Neuron (in vitro differentiated cells): ENCODE measurements around the gene U2AF1L4.
"Not testable (repeated sequence)": the region's sequence is repeated elsewhere in the genome, so short reads cannot be mapped to it uniquely, and the experiment has no call there.

Experiments used
- H2AFZ ChIP-seq: one replicate; pipeline ENCODE4 v1.6.1; 2013; ENCODE audit warnings: low read depth, mild to moderate bottlenecking, inconsistent platforms, low read length, moderate library complexity
- H3K27me3 ChIP-seq: one replicate; pipeline ENCODE4 v1.6.1; 2013; ENCODE audit warnings: low read length; ENCODE audit not compliant: insufficient read depth
- H3K36me3 ChIP-seq: one replicate; pipeline ENCODE4 v1.6.1; 2013; ENCODE audit warnings: low read length; ENCODE audit not compliant: insufficient read depth
- H3K4me1 ChIP-seq: one replicate; pipeline ENCODE4 v1.6.1; 2013; ENCODE audit warnings: low read length; ENCODE audit not compliant: insufficient read depth
- H3K4me3 ChIP-seq: 2 replicates; pipeline ENCODE4 v1.5.1; 2013; ENCODE audit warnings: mild to moderate bottlenecking, low read length, moderate library complexity
- H3K9me3 ChIP-seq: one replicate; pipeline ENCODE4 v1.6.1; 2013; ENCODE audit warnings: low read length

The U2AF1L4 gene

GRCh38 chr19:35775298-35776101 lies 30.3 kb upstream of the U2AF1L4 start, which contains the start of gene ARHGAP33:
Gene ARHGAP33 (plus strand): TSS chr19:35775564. CDS start chr19:35775659, 95 bp downstream.
- Histone ChIP-seq H3K27me3 (no peaks in the 10 kb centered on the region), H2AFZ (no peak within 1 kb of the TSS), H3K36me3 (peaks cover 25% of the 10 kb centered on the region), H3K4me1 (peaks cover 23% of the 10 kb centered on the region), H3K4me3 (peak within 1 kb of the TSS; percentile 81), H3K9me3 (no peaks in the 10 kb centered on the region)

- Histone ChIP-seq H3K36me3 (peaks cover 20% of the 10 kb centered on the region), H3K4me1 (peaks cover 23% of the 10 kb centered on the region), H3K27me3 (no peaks in the 10 kb centered on the region), H2AFZ (no peak overlapping the region), H3K9me3 (no peaks in the 10 kb centered on the region), H3K4me3 (peak overlapping the region; percentile 39)
These were observed 29.8 kb upstream of the U2AF1L4 start for GRCh38 chr19:35775046-35775297.

- no peaks in the 10 kb centered on the region for H3K27me3 ChIP-seq
- peaks cover 18% of the 10 kb centered on the region for H3K36me3 ChIP-seq
- peak overlapping the region; percentile 39 for H3K4me3 ChIP-seq
- no peaks in the 10 kb centered on the region for H3K9me3 ChIP-seq
- peaks cover 23% of the 10 kb centered on the region for H3K4me1 ChIP-seq
- no peak overlapping the region for H2AFZ ChIP-seq
These were observed 29.2 kb upstream of the U2AF1L4 start for GRCh38 chr19:35774274-35775045.

- H3K4me1 ChIP-seq = peaks cover 23% of the 10 kb centered on the region
- no peaks in the 10 kb centered on the region for H3K27me3 ChIP-seq
- H3K4me3 ChIP-seq = no peak overlapping the region
- H3K36me3 ChIP-seq = peaks cover 17% of the 10 kb centered on the region
- no peaks in the 10 kb centered on the region for H3K9me3 ChIP-seq
- H2AFZ ChIP-seq = no peak overlapping the region
These were observed 28.0 kb upstream of the U2AF1L4 start for GRCh38 chr19:35773020-35773806.

- Histone ChIP-seq H3K4me1 (peaks cover 20% of the 10 kb centered on the region), H3K36me3 (peaks cover 15% of the 10 kb centered on the region)
- not testable (repeated sequence) for H3K9me3 ChIP-seq, H3K27me3 ChIP-seq, H2AFZ ChIP-seq, H3K4me3 ChIP-seq
These were observed 27.1 kb upstream of the U2AF1L4 start for GRCh38 chr19:35772362-35772761.

GRCh38 chr19:35768082-35768421 lies 22.8 kb upstream of the U2AF1L4 start:
- no peak overlapping the region for H3K4me3 ChIP-seq
- peaks cover 41% of the 10 kb centered on the region for H3K36me3 ChIP-seq
- H3K9me3 ChIP-seq = no peaks in the 10 kb centered on the region
- no peak overlapping the region for H2AFZ ChIP-seq
- no peaks in the 10 kb centered on the region for H3K4me1 ChIP-seq
- H3K27me3 ChIP-seq = no peaks in the 10 kb centered on the region

GRCh38 chr19:35767288-35768081 lies 22.3 kb upstream of the U2AF1L4 start:
- Histone ChIP-seq H3K4me3 (no peak overlapping the region), H3K36me3 (peaks cover 41% of the 10 kb centered on the region), H3K27me3 (no peaks in the 10 kb centered on the region), H3K9me3 (no peaks in the 10 kb centered on the region), H2AFZ (no peak overlapping the region), H3K4me1 (no peaks in the 10 kb centered on the region)

- peaks cover 48% of the 10 kb centered on the region for H3K36me3 ChIP-seq
- H3K4me1 ChIP-seq = no peaks in the 10 kb centered on the region
- H3K4me3 ChIP-seq = no peak overlapping the region
- no peak overlapping the region for H2AFZ ChIP-seq
- H3K27me3 ChIP-seq = no peaks in the 10 kb centered on the region
- H3K9me3 ChIP-seq = no peaks in the 10 kb centered on the region
These were observed 21.4 kb upstream of the U2AF1L4 start for GRCh38 chr19:35766571-35767104.

- Histone ChIP-seq H3K4me3 (no peak overlapping the region), H3K36me3 (peaks cover 58% of the 10 kb centered on the region), H2AFZ (no peak overlapping the region), H3K4me1 (no peaks in the 10 kb centered on the region), H3K9me3 (no peaks in the 10 kb centered on the region), H3K27me3 (no peaks in the 10 kb centered on the region)
These were observed 19.5 kb upstream of the U2AF1L4 start for GRCh38 chr19:35764432-35765315.

GRCh38 chr19:35760711-35761349 lies 15.6 kb upstream of the U2AF1L4 start:
- Histone ChIP-seq H3K4me3 (no peak overlapping the region), H3K9me3 (no peaks in the 10 kb centered on the region), H2AFZ (no peak overlapping the region), H3K27me3 (no peaks in the 10 kb centered on the region), H3K36me3 (peaks cover 36% of the 10 kb centered on the region), H3K4me1 (peaks cover 11% of the 10 kb centered on the region)

- Histone ChIP-seq H3K36me3 (peaks cover 27% of the 10 kb centered on the region), H2AFZ (no peak overlapping the region), H3K9me3 (no peaks in the 10 kb centered on the region), H3K4me3 (no peak overlapping the region), H3K27me3 (no peaks in the 10 kb centered on the region), H3K4me1 (peaks cover 11% of the 10 kb centered on the region)
These were observed 14.5 kb upstream of the U2AF1L4 start for GRCh38 chr19:35759697-35760096.
